HUES6 (cell line): ENCODE measurements around the gene KIAA0408.
"Not testable (repeated sequence)": the region's sequence is repeated elsewhere in the genome, so short reads cannot be mapped to it uniquely, and the experiment has no call there.

Experiments used
- H3K27ac ChIP-seq: 2 replicates; pipeline ENCODE4 v1.7.0; 2013; ENCODE audit warnings: low read depth, mild to moderate bottlenecking, low read length, inconsistent platforms
- H3K27me3 ChIP-seq: 2 replicates; pipeline ENCODE4 v1.6.1; 2013; ENCODE audit warnings: low read length; ENCODE audit not compliant: control insufficient read depth, insufficient read depth
- H3K36me3 ChIP-seq: 2 replicates; pipeline ENCODE4 v1.6.1; 2013; ENCODE audit warnings: low read length; ENCODE audit not compliant: control insufficient read depth, insufficient read depth
- H3K4me1 ChIP-seq: 2 replicates; pipeline ENCODE4 v1.6.1; 2013; ENCODE audit warnings: low read length; ENCODE audit not compliant: control insufficient read depth, insufficient read depth
- H3K4me3 ChIP-seq: 2 replicates; pipeline ENCODE4 v1.5.1; 2013; ENCODE audit warnings: low read depth, low read length
- H3K9ac ChIP-seq: one replicate; pipeline ENCODE4 v1.6.1; 2013; ENCODE audit warnings: mild to moderate bottlenecking, low read length
- H3K9me3 ChIP-seq: 2 replicates; pipeline ENCODE4 v1.6.1; 2013; ENCODE audit warnings: low read depth, low read length; ENCODE audit not compliant: control insufficient read depth, insufficient read depth

Gene KIAA0408

GRCh38 chr6:127412016-127412415, 47.2 kb downstream of the KIAA0408 start:
- H3K9ac ChIP-seq, H3K4me1 ChIP-seq, H3K9me3 ChIP-seq, H3K36me3 ChIP-seq, H3K27ac ChIP-seq, H3K4me3 ChIP-seq, H3K27me3 ChIP-seq: not testable (repeated sequence)
